ENCODE results near the gene ASB18.

Gene ASB18

DNA sequence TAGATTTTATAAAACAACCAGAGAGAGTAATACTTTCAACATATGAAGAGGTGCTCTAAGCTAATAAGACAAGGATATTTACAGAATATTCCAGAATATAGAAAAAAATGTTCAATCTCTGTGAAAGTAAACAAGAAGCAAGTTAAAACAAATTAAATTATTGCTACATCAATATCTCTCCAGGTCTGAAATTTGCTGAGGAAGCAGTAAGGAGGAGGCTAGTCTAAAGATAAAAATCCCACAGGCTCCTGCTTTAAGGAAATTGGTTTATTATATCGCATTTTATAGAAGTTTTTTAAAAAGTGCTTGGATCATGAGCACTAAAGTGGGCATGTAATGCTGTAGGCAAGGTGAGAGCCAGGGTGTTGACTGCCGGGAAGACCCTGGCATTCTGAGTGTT lies 39.7 kb upstream of the ASB18 start:
- TF ChIP-seq, protein P1, sequence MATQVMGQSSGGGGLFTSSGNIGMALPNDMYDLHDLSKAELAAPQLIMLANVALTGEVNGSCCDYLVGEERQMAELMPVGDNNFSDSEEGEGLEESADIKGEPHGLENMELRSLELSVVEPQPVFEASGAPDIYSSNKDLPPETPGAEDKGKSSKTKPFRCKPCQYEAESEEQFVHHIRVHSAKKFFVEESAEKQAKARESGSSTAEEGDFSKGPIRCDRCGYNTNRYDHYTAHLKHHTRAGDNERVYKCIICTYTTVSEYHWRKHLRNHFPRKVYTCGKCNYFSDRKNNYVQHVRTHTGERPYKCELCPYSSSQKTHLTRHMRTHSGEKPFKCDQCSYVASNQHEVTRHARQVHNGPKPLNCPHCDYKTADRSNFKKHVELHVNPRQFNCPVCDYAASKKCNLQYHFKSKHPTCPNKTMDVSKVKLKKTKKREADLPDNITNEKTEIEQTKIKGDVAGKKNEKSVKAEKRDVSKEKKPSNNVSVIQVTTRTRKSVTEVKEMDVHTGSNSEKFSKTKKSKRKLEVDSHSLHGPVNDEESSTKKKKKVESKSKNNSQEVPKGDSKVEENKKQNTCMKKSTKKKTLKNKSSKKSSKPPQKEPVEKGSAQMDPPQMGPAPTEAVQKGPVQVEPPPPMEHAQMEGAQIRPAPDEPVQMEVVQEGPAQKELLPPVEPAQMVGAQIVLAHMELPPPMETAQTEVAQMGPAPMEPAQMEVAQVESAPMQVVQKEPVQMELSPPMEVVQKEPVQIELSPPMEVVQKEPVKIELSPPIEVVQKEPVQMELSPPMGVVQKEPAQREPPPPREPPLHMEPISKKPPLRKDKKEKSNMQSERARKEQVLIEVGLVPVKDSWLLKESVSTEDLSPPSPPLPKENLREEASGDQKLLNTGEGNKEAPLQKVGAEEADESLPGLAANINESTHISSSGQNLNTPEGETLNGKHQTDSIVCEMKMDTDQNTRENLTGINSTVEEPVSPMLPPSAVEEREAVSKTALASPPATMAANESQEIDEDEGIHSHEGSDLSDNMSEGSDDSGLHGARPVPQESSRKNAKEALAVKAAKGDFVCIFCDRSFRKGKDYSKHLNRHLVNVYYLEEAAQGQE (IDR thresholded peaks at IDR 0.05; ENCODE audit: low read depth): no peak
- TF ChIP-seq MAX (IDR thresholded peaks at IDR 0.05) (no peak), CREB1 (IDR thresholded peaks at IDR 0.05; ENCODE audit: low read depth) (no peak), RAD21 (IDR thresholded peaks at IDR 0.05; ENCODE audit: low read depth) (no peak), TAF1 (IDR thresholded peaks at IDR 0.05; ENCODE audit: low read depth) (no peak), ZBTB7A (IDR thresholded peaks at IDR 0.05; ENCODE audit: low read depth) (no peak), EGR1 (IDR thresholded peaks at IDR 0.05) (no peak), CEBPB (IDR thresholded peaks at IDR 0.05) (no peak), EP300 (IDR thresholded peaks at IDR 0.05; ENCODE audit: borderline replicate concordance) (no peak), NFIC (IDR thresholded peaks at IDR 0.05) (no peak), TCF12 (IDR thresholded peaks at IDR 0.05; ENCODE audit: low read depth) (no peak), YY1 (IDR thresholded peaks at IDR 0.05; ENCODE audit: low read depth) (no peak), FOXM1 (IDR thresholded peaks at IDR 0.05; ENCODE audit: borderline replicate concordance, low read depth) (no peak), TEAD4 (IDR thresholded peaks at IDR 0.05) (no peak)
- TF ChIP-seq, protein P2, sequence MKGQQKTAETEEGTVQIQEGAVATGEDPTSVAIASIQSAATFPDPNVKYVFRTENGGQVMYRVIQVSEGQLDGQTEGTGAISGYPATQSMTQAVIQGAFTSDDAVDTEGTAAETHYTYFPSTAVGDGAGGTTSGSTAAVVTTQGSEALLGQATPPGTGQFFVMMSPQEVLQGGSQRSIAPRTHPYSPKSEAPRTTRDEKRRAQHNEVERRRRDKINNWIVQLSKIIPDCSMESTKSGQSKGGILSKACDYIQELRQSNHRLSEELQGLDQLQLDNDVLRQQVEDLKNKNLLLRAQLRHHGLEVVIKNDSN (IDR thresholded peaks at IDR 0.05): no peak

DNA sequence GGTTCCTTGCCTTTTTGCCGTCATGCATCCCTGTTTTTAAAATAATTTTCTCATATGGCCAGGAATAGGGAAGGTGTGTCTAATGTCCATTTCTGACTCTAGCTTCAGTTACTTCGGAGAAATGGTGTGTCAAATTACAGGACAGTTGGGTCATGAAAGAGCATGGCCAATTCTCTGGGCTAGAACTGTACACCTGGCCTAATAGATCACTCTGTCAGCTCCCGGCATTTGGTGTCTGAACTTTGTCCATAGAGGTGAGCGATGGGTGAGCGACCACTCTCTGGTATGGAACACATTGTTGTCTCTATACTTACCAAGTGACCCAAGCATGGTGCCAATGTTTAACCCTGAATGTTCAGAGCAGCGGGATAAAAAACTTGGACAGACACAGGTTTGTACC lies 38.3 kb upstream of the ASB18 start:
- TF ChIP-seq YY1 (IDR thresholded peaks at IDR 0.05; ENCODE audit: low read depth) (no peak), TAF1 (IDR thresholded peaks at IDR 0.05; ENCODE audit: low read depth) (no peak), FOXM1 (IDR thresholded peaks at IDR 0.05; ENCODE audit: borderline replicate concordance, low read depth) (no peak), ZBTB7A (IDR thresholded peaks at IDR 0.05; ENCODE audit: low read depth) (no peak), TCF12 (IDR thresholded peaks at IDR 0.05; ENCODE audit: low read depth) (no peak), MAX (IDR thresholded peaks at IDR 0.05) (no peak), TEAD4 (IDR thresholded peaks at IDR 0.05) (no peak), RAD21 (IDR thresholded peaks at IDR 0.05; ENCODE audit: low read depth) (no peak), EP300 (IDR thresholded peaks at IDR 0.05; ENCODE audit: borderline replicate concordance) (no peak), EGR1 (IDR thresholded peaks at IDR 0.05) (no peak), NFIC (IDR thresholded peaks at IDR 0.05) (no peak), CREB1 (IDR thresholded peaks at IDR 0.05; ENCODE audit: low read depth) (no peak), CEBPB (IDR thresholded peaks at IDR 0.05) (no peak)
- TF ChIP-seq, protein P1 (IDR thresholded peaks at IDR 0.05; ENCODE audit: low read depth): no peak
- TF ChIP-seq, protein P2 (IDR thresholded peaks at IDR 0.05): no peak

DNA sequence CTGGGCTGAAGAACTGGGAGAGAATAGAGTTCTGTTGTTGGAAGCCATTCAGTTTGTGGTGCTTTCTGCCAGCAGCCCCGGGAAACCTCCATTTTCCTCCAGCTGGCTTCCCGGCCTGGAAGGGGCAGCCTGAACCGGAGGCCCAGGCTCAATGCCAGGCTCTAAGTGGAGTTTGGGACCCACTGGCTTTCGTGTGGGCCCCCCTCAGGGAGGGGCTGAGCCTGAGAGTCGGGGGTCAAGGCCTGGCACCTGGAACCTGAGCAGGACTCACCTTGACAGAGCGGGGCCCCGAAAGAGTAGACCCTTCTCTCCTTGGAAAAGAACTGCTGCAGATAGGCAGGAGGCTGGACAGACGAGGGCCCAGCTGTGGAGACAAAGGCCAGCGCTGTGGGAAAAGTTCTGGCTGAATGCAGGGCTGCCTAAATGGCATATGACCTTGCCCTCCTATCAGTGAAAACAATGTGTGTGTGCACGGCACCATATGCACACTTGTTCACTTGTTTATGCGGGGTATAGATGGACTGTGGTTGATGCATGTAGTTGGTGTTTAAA lies 34.8 kb upstream of the ASB18 start:
- TF ChIP-seq EGR1 (IDR thresholded peaks at IDR 0.05): no peak
- no peak for TF ChIP-seq FOXM1 (IDR thresholded peaks at IDR 0.05; ENCODE audit: borderline replicate concordance, low read depth)
- no peak for TF ChIP-seq RAD21 (IDR thresholded peaks at IDR 0.05; ENCODE audit: low read depth)
- TF ChIP-seq CEBPB (IDR thresholded peaks at IDR 0.05): no peak
- TF ChIP-seq, protein P1 (IDR thresholded peaks at IDR 0.05; ENCODE audit: low read depth): no peak
- TF ChIP-seq, protein P2 (IDR thresholded peaks at IDR 0.05): no peak
- no peak for TF ChIP-seq EP300 (IDR thresholded peaks at IDR 0.05; ENCODE audit: borderline replicate concordance)
- no peak for TF ChIP-seq NFIC (IDR thresholded peaks at IDR 0.05)

- TF ChIP-seq EP300 (IDR thresholded peaks at IDR 0.05; ENCODE audit: borderline replicate concordance) (no peak), ZBTB7A (IDR thresholded peaks at IDR 0.05; ENCODE audit: low read depth) (no peak), FOXM1 (IDR thresholded peaks at IDR 0.05; ENCODE audit: borderline replicate concordance, low read depth) (no peak), CEBPB (IDR thresholded peaks at IDR 0.05) (no peak), CREB1 (IDR thresholded peaks at IDR 0.05; ENCODE audit: low read depth) (no peak), YY1 (IDR thresholded peaks at IDR 0.05; ENCODE audit: low read depth) (no peak), TAF1 (IDR thresholded peaks at IDR 0.05; ENCODE audit: low read depth) (no peak), MAX (IDR thresholded peaks at IDR 0.05) (no peak)
- TF ChIP-seq, protein P2 (IDR thresholded peaks at IDR 0.05): no peak
Observed at GRCh38 chr2:236295481-236295880, 31.3 kb upstream of the ASB18 start.

Data from Ishikawa (cell line).